T-helper 17 cell (primary cell): Measurements from ENCODE around the gene OTUB1. TPM values are rescaled to one million over a fixed set of nuclear protein-coding genes. Genes with fewer than 3 reads are reported as not detected.

Experiments used
- ATAC-seq: fragments of 150-1000 bp; cut with Tn5 transposase; 2 replicates; pipeline ENCODE4 v1.10.0; 2021; ENCODE audit warnings: mild to moderate bottlenecking, moderate library complexity
- DNase-seq, 3 donors: peaks; one replicate each; pipeline versions ENCODE4 v3.0.0 to v3.0.0-alpha.2; 2020 to 2021
- H3K9me3 ChIP-seq: one replicate; pipeline ENCODE4 v1.7.0; 2013; ENCODE audit warnings: low read length, mild to moderate bottlenecking; ENCODE audit not compliant: control insufficient read depth, poor library complexity, severe bottlenecking
- H3K27ac Mint-ChIP-seq: one replicate; pipeline ENCODE4 v1.8.0; 2022; ENCODE audit warnings: mild to moderate bottlenecking, moderate library complexity, mixed read lengths
- H3K27me3 Mint-ChIP-seq: one replicate; pipeline ENCODE4 v1.8.0; 2022; ENCODE audit warnings: mixed read lengths
- H3K36me3 Mint-ChIP-seq: one replicate; pipeline ENCODE4 v1.8.0; 2022; ENCODE audit warnings: low read depth, mixed read lengths
- H3K4me1 Mint-ChIP-seq: one replicate; pipeline ENCODE4 v1.8.0; 2022; ENCODE audit warnings: mild to moderate bottlenecking, mixed read lengths
- H3K4me3 Mint-ChIP-seq: one replicate; pipeline ENCODE4 v1.8.0; 2022; ENCODE audit warnings: mild to moderate bottlenecking, moderate library complexity, mixed read lengths
- total RNA-seq, 4 donors: library from RNA in 2 of 4; stranded (reverse) in 2 of 4; gene quantifications; one replicate each; pipeline ENCODE4 v1.2.3 and lab custom pipeline; 2022 to 2026

Gene OTUB1
- total RNA-seq, 2 donors from 2014 or later: 62.2 to 65.1 TPM

DNA sequence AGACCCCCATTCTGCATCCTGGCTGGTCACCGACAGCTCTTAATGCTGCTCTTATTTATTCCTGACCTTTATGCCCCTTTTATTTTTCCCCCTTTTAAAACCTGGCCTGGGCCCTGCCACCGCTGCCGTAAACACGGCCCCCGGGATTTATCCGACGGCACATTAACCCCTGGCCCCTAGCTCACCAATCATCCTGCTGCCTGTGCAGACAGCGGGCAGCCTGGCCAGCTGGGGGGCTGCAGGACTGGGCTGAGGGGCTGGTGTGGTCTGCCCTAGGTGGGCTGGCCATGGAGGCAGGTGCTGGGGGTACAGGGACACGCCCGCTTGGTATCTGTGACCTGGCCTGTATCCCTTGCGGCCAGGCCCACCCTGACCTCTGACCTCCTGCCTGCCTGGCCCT lies 28.1 kb downstream of the OTUB1 start:
- no peaks in the 10 kb centered on the region for H3K4me1 Mint-ChIP-seq
- DNase-seq: no peak
- H3K27ac Mint-ChIP-seq: no peak overlapping the region
- H3K36me3 Mint-ChIP-seq: peaks cover 6% of the 10 kb centered on the region
- ATAC-seq: no peak
- no peaks in the 10 kb centered on the region for H3K9me3 ChIP-seq
- H3K4me3 Mint-ChIP-seq: no peak overlapping the region
- H3K27me3 Mint-ChIP-seq: no peaks in the 10 kb centered on the region

DNA sequence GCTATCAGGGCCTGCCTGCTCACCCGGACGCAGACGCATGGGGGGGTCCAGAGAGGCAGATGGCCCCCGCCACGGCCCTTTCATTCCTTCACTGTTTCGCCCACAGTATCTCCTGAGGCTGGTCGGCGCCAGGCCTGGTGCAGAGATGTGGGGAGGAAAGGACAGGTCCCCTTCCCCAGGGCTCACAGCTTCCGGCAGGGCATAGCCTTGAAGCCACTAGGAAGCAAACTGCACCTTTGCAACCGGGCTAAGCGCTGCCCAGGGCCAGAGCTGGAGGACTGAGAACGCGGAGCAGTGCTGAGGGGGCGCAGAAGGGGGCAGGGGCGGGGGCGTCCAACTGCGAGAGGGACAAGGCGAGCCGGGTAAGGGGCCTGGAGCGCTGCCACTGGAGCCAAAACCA lies 29.3 kb downstream of the OTUB1 start:
- no peaks in the 10 kb centered on the region for H3K9me3 ChIP-seq
- Mint-ChIP-seq H3K4me3 (no peak overlapping the region), H3K27me3 (no peaks in the 10 kb centered on the region), H3K27ac (no peak overlapping the region), H3K4me1 (no peaks in the 10 kb centered on the region), H3K36me3 (peaks cover 4% of the 10 kb centered on the region)
- ATAC-seq (no peak), DNase-seq (no peak)

DNA sequence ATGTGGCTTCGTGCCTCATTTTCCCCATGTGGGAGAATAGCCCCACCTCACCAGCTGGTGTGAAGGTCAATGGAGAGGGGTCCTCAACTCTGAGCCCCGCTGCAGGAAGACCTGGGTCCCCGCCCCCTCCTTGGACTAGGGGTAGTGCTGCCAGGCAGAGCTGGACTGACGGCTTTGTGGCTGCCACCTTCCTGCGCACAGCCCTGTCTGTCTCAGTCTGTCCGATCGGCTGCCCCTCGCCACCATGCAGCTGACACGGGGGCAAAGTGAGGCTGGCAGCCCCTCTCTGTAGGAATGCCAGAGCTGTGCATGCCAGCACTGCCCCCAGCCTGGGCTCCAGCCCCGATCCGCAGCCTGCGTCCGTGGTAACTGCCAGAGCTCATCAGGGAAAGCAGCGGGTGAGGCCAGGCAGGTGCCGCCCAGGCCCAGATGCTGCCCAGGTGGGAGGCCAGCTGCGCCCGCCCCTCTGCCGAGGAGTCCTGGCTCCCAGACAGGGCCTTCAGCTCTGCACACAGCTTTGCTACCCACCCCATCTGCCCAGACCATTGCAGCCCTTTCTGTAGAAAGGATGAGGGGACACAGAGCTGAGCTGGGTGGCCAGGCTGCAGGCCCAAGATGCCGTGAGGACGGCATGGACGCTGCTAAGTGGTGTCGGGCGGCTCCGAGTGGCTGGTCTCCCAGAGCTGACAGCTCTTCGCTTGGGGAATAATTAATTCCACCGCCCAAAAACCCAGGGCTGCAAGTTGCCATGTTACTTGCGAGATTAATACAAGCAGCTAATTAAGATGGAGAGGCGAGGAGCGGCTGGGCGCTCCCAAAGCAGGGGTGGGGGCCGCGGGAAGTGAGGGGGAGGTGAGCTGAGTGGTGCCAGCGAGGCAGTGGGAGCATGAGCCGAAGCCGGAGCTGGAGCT lies 30.0 kb downstream of the OTUB1 start:
- no peaks in the 10 kb centered on the region for H3K9me3 ChIP-seq
- H3K4me1 Mint-ChIP-seq: no peaks in the 10 kb centered on the region
- H3K27me3 Mint-ChIP-seq: no peaks in the 10 kb centered on the region
- H3K36me3 Mint-ChIP-seq: peaks cover 2% of the 10 kb centered on the region
- no peak for ATAC-seq
- no peak overlapping the region for H3K27ac Mint-ChIP-seq
- no peak overlapping the region for H3K4me3 Mint-ChIP-seq
- DNase-seq: no peak

DNA sequence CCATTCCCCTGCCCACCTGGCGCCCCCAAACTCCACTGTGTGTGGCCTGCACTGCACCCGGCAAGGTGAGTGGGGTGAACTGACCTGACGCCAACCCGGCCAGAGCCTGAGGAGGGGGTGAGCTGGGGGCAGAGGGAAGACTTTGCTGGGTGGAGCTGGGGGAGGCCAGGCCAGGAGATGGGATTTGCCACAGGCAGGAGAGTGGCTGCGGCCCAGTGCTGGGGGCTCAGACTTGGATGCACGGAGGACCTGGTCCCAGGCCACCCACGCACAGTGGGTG lies 31.6 kb downstream of the OTUB1 start:
- no peak for ATAC-seq
- no peaks in the 10 kb centered on the region for H3K27me3 Mint-ChIP-seq
- no peak overlapping the region for H3K27ac Mint-ChIP-seq
- no peaks in the 10 kb centered on the region for H3K36me3 Mint-ChIP-seq
- H3K9me3 ChIP-seq: no peaks in the 10 kb centered on the region
- no peaks in the 10 kb centered on the region for H3K4me1 Mint-ChIP-seq
- DNase-seq: no peak
- no peak overlapping the region for H3K4me3 Mint-ChIP-seq

DNA sequence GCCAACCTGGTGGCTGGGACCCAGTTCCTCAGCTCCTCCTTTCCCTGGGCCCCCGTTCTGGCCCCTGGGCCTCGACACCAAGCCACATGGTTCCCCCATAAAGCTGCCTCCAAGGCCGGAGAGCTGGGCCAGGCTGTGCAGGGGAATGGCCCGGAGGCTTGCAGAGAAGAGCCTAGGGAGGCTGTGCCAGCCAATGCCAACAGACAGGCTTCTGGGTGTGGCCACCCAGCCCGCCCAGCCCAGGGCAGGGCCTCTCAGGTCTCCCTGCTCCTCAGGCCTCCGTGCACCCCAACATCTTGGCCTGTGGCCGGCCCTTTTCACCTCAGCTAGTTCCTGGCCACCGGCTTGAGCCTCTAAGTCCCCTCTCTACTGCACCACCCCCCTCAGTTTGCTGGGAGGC lies 32.1 kb downstream of the OTUB1 start:
- no peak overlapping the region for H3K4me3 Mint-ChIP-seq
- no peaks in the 10 kb centered on the region for H3K27me3 Mint-ChIP-seq
- DNase-seq (no peak), ATAC-seq (no peak)
- H3K36me3 Mint-ChIP-seq: no peaks in the 10 kb centered on the region
- H3K4me1 Mint-ChIP-seq: no peaks in the 10 kb centered on the region
- H3K9me3 ChIP-seq: no peaks in the 10 kb centered on the region
- H3K27ac Mint-ChIP-seq: no peak overlapping the region

DNA sequence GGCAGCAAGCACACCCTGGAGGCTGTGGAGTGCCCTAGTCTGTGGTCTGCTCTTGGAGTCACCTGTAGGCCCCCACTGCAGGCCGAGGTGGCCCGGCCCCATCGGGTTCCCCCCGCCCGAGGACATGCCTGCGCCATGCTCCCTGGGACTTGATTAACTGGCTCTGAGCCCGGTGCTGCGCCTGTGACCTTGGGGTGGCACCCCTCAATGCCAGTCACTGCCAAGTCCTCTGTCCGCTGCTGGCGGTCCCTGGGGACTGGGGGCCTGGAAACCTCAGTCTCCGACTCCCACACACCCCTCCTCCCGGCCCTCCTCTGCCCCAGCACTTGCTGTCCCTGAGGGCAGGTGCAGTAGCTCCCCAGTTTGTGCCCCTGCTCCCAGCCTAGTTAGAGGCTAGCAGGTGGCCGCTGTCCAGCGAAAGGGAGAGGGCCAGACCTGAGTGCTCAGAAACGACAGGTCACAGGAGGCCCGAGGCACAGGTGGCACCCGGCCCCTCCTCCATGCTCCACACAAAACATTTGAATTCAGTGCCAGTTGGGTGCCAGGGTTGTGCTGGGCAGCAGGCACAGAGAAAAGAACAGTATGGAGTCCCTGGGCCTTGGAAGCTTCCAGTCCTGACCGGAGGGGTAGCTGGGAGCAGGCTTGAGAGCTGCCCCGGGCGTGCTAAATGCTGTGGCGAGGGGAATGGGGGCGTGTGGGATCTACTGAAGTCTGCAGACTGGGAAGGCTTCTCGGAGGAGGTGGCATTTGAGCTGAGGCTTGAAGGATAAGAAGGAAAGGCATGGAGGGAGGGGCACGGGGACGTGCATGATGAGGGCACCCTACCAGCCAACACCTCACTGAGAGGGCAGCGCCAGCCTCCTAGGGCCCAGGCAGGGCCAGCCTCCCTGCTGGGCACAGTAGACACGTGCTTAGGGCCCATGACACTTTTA lies 33.1 kb downstream of the OTUB1 start:
- ATAC-seq (no peak), DNase-seq (no peak)
- Mint-ChIP-seq H3K4me3 (no peak overlapping the region), H3K27ac (no peak overlapping the region), H3K27me3 (no peaks in the 10 kb centered on the region), H3K36me3 (no peaks in the 10 kb centered on the region), H3K4me1 (no peaks in the 10 kb centered on the region)
- no peaks in the 10 kb centered on the region for H3K9me3 ChIP-seq

DNA sequence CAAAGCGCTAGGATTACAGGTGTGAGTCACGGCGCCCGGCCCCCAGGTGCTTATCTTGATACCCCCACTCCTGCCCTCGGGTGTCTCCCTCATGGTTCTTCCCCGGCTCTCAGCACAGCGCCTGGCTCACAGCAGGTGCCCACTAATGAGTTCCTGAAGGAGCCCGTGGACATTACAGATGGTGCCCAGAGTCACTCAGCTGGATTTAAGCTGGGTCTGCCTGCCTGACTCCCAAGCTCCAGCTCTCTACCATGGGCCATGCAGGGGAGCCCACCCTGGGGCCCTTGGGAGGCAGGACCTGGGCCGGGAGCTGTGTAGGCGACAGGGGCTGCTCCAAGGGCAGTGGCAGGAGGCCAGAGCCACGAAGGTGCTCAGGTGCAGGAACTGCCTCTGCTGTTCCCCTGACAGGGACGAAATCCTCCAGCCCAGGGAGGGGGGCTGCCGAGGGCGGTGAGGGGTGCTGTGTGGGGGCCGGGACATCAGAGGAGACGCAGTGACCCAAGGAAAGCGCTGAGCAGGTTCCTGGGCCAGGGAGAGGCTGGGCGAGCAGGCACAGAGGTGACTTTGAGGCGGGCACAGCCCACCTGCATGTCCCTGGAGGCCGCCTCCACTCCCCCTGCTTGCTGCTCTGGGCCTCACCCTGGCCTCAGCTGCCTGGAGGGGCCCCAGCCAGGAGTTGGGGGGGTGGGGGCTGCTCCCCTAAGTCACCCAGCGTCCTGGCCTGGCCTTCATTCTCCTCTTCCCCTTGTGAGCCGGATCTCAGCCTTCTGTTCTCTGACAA lies 34.9 kb downstream of the OTUB1 start:
- no peaks in the 10 kb centered on the region for H3K9me3 ChIP-seq
- no peak for DNase-seq
- H3K27ac Mint-ChIP-seq: no peak overlapping the region
- no peak for ATAC-seq
- no peaks in the 10 kb centered on the region for H3K4me1 Mint-ChIP-seq
- no peaks in the 10 kb centered on the region for H3K36me3 Mint-ChIP-seq
- H3K27me3 Mint-ChIP-seq: no peaks in the 10 kb centered on the region
- H3K4me3 Mint-ChIP-seq: no peak overlapping the region

DNA sequence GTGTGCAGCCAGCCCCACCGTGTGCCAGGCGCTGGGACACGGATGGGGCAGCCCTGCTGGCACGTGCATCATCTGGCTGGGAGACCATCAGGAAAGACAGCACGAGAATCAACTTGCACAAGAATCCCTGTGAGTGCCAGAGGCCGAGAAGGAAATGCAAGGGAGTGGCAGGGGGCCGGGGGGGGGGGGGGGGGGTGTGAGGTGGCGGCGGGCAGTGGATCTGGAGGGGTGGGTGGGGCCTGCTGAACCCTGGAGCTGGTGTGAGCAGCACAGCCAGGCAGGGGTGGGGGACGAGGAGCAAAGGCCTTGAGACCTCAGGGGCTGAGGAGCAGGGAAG lies 35.5 kb downstream of the OTUB1 start:
- H3K4me1 Mint-ChIP-seq: no peaks in the 10 kb centered on the region
- DNase-seq: no peak
- H3K9me3 ChIP-seq: no peaks in the 10 kb centered on the region
- no peak overlapping the region for H3K4me3 Mint-ChIP-seq
- H3K36me3 Mint-ChIP-seq: peaks cover 3% of the 10 kb centered on the region
- no peak overlapping the region for H3K27ac Mint-ChIP-seq
- ATAC-seq: no peak
- peaks cover 4% of the 10 kb centered on the region for H3K27me3 Mint-ChIP-seq

DNA sequence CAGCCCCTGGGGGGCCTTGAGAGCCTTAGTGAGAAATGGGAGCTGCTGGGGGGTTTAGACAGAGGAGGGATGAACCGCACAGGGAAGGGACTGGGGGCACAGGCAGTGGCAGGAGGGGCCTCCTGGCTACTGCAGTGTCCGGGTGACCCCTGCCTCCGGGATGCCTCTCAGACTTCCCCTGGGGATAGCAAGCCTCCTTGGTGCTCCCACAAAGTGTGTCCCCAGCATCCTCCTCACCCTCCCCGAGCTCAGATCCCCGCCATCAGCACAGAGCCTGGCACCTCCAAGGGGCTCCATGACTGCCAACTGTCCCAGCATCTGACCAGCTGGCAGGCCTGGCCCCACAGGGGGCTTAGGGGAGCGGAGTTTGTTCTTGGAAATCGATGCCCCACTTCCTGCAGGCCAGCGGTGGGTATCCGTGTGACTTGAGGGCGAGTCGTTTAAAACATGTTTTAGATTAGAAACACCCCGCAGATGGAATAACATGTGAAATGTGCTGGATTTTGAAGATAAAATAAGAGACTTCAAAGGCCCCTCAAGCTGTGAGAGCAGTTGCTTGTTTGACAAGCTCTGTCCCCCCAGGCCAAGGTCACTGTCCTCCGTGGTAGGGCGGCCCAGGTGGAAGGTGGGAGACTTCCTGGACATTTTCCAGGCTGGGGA lies 36.0 kb downstream of the OTUB1 start:
- peaks cover 3% of the 10 kb centered on the region for H3K36me3 Mint-ChIP-seq
- peaks cover 9% of the 10 kb centered on the region for H3K27me3 Mint-ChIP-seq
- DNase-seq: no peak
- H3K27ac Mint-ChIP-seq: no peak overlapping the region
- no peak overlapping the region for H3K4me3 Mint-ChIP-seq
- peaks cover 3% of the 10 kb centered on the region for H3K4me1 Mint-ChIP-seq
- H3K9me3 ChIP-seq: no peaks in the 10 kb centered on the region
- ATAC-seq: no peak

DNA sequence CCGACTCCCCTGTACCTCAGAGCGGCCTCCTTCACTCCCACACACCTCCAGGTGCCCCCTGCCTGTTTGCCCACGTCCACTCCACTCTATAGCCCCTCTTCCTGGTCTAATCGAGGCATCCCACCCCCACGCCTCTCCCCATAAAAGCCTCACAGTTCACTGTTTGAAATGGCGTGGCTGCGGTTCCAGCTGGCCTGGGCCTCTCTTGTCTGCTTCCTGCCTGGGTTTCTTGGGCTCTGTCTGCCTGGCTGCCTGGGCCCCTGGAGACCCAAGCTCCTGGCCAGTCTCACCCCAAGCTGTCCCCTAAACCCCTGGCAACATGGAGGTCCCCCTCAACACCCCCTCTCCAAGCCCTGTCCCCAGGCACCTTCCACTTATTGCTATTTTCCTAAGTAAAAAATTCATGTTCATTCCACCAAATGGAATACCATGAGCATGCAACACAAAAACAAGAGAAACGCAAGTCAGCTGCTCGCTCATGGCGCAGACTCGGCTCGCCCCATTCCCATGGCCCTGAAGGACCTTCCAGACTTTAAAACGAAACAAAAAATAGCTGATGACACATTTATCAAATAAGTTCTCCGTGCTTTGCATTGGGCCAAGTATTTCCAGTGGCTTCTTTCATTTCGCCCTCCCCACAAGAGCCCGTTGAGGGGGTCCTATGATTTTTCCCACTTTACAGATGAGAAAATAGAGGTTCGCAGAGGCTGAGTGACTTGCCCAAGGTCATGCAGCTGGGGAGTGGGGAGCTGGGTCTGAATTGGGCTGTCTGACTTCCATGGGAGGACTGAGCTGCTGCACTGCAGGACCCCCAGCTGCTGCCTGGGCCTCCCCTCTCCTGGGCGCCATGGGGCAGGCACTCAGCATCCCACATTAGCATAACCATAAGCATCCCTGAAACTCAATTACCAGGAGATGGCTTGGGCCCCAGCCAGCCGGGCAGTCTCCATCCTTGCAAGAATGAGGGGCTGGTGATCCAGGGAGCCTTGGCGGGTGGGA lies 37.8 kb downstream of the OTUB1 start:
- ATAC-seq (no peak), DNase-seq (no peak)
- H3K27me3 Mint-ChIP-seq: peaks cover 13% of the 10 kb centered on the region
- no peak overlapping the region for H3K4me3 Mint-ChIP-seq
- H3K9me3 ChIP-seq: no peaks in the 10 kb centered on the region
- peaks cover 3% of the 10 kb centered on the region for H3K36me3 Mint-ChIP-seq
- peaks cover 4% of the 10 kb centered on the region for H3K4me1 Mint-ChIP-seq
- H3K27ac Mint-ChIP-seq: no peak overlapping the region

DNA sequence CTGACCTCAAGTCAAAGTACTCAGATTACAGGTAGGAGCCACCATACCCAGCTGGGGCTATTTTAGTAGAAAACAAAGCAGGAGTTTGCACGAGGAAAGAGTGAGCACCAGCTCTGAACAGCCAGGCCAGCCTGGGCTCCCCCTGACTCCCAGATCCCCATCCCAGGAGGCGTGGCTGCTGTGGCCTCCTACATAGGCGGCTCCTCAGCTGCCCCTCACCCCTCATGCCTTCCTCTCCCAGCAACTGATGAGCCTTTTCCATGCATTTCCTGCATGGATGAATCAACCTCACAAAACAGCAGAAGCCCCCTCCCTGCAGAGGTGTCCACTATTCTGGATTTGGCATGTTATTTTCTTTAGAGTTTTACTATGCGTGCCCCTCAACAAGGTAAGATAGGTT lies 39.0 kb downstream of the OTUB1 start:
- ATAC-seq: no peak
- no peaks in the 10 kb centered on the region for H3K9me3 ChIP-seq
- no peak overlapping the region for H3K27ac Mint-ChIP-seq

More for the DNA sequence above, 39.0 kb downstream of the OTUB1 start:
- H3K4me3 Mint-ChIP-seq: no peak overlapping the region
- H3K36me3 Mint-ChIP-seq: peaks cover 3% of the 10 kb centered on the region
- H3K4me1 Mint-ChIP-seq: peaks cover 6% of the 10 kb centered on the region
- no peak for DNase-seq
- H3K27me3 Mint-ChIP-seq: peaks cover 22% of the 10 kb centered on the region
